HPDE6-E6E7 (cell line): ENCODE data around the gene ESRRA.

ENCODE experiments used
- DNase-seq: peaks from one replicate; pipeline ENCODE4 v3.0.0; 2011; ENCODE audit warnings: missing footprints; ENCODE audit errors: extremely low spot score

The ESRRA gene

DNA sequence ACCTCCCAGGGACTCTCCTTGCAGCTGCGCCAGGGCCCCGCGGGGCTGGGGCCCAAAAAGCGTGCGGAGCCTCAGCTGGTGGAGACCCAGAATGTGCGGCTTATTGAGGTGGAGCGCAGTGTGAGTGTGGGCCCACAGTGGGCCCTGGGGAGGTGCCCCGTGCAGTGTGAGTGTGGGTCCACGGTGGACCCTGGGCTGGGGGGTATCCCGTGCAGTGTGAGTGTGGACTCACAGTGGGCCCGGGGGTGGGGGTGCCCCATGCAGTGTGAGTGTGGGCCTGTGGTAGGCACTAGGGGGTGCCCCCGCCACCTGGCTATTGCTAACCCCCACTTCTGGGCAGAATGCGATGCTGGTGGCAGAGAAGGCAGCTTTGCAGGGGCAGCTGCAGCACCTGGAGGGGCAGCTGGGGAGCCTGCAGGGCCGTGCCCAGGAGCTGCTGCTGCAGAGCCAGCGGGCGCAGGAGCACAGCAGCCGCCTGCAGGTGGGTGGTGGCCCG lies 45.9 kb downstream of the ESRRA start:
- no peak for DNase-seq

DNA sequence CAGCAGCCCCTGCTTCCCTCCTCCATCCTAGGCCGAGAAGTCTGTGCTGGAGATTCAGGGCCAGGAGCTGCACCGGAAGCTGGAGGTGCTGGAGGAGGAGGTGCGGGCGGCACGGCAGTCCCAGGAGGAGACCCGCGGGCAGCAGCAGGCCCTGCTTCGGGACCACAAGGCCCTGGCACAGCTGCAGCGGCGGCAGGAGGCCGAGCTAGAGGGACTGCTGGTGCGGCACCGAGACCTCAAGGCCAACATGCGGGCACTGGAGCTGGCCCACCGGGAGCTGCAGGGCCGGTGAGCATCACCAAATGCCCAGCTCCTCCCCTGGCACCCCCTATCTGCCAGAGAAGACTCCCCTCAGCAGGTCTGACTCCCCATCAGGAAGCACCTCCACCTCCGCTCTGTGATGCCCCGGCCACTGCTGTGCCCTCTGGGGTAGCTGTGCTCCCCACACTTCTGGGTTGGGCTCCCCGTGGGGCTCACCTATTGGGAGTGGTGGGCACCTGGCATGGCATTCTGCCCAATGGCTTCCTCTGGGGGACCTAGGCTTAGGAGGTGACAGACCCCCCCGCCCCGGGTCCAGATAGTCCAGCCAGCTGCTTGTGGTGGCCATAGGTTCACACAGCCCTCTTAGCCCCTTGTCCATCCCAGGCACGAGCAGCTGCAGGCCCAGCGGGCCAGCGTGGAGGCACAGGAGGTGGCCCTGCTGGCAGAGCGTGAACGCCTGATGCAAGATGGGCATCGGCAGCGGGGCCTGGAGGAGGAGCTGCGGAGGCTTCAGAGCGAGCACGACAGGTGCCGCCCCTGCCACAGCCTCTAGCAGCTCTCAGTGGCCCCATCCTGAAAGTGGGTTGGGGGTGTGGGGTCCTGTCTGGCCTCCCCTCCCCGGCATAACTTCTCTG lies 47.0 kb downstream of the ESRRA start:
- DNase-seq: no peak

DNA sequence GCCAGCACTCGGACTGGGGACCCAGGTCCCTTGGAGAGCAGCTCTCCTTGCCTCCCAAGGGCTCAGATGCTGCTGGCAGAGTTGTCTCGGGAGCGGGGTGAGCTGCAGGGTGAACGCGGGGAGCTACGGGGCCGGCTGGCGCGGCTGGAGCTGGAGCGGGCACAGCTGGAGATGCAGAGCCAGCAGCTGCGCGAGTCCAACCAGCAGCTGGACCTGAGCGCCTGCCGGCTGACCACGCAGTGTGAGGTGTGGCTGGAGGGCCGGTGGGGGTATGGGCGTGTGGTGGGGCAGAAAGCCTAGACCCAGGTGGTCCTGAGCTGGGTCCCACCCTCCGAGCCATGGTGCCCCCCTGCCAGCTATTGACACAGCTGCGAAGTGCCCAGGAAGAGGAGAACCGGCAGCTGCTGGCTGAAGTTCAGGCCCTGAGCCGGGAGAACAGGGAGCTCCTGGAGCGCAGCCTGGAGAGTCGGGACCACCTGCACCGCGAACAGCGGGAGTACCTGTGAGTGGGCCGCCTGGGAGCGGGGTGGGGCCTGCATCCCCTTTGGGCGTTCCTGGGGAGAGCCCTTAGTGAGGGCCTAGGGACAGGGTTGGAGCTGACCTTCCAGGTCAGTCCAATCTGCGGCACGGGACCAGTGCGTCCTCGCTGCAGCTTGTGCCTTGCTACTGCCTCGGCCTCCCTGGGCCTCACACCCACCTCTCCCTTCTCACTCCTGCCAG lies 47.8 kb downstream of the ESRRA start:
- no peak for DNase-seq

DNA sequence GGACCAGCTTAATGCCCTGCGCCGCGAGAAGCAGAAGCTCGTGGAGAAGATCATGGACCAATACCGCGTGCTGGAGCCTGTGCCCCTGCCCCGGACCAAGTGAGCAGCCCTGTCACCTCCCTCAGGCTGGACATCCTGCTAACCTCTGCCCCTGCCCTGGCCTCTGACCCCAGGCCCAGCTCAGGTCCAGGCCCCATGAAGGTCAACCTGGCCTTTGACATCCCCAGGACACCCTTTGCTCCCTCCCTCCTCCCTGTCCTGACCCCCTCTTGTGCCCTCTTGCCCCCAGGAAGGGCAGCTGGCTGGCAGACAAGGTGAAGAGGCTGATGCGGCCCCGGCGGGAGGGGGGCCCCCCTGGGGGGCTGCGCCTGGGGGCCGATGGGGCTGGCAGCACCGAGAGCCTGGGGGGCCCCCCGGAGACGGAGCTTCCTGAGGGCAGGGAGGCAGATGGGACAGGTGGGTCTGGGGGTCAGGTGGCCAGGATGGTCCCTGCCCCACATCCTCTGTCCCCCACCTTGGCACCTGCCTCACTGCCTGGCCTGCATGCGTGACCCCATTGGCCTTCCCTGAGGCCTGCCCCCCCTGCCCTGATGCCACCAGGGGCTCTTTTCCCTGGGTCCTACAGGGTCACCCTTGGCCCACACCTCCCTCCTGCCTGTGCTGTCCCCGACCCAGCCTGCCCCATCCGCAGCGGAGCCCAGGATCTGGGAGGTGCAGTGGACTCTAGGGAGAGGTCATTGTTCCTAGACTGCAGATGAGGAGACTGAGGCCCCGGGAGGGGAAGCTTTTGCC lies 48.6 kb downstream of the ESRRA start:
- DNase-seq: no peak

DNA sequence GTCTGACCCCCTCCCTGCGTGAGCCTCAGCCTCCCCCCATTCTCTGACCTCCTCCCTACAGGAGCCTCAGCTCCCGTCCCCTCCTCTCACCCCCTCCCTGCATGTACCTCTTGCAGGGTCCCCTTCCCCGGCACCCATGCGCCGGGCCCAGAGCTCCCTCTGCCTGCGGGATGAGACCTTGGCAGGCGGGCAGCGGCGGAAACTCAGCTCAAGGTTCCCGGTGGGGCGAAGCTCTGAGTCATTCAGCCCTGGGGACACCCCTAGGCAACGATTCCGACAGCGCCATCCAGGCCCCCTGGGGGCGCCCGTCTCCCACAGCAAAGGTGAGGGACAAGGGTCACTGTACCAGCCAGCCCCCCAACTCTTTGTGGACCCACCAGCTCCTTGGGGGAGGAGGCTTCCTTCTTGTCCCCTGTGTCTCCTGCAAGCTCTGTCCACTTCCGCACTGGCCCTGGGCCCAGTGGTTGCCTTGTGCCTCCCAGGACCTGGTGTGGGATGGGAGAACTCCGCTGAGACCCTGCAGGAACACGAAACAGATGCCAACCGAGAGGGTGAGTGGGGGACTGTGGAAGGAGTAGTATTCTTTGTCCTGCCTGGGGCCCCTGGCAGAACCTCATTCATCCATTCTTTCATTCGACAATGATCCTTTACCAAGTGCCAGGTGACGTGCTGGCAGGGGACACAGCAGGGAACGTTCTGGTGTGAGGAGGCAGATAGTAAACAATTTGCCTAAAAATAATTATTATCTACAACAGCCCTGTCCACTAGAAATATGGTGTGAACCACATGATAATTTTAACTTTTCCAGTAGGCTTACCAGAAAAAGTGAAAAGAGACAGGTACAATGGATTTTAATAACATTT lies 50.0 kb downstream of the ESRRA start:
- DNase-seq: peak; percentile 89

DNA sequence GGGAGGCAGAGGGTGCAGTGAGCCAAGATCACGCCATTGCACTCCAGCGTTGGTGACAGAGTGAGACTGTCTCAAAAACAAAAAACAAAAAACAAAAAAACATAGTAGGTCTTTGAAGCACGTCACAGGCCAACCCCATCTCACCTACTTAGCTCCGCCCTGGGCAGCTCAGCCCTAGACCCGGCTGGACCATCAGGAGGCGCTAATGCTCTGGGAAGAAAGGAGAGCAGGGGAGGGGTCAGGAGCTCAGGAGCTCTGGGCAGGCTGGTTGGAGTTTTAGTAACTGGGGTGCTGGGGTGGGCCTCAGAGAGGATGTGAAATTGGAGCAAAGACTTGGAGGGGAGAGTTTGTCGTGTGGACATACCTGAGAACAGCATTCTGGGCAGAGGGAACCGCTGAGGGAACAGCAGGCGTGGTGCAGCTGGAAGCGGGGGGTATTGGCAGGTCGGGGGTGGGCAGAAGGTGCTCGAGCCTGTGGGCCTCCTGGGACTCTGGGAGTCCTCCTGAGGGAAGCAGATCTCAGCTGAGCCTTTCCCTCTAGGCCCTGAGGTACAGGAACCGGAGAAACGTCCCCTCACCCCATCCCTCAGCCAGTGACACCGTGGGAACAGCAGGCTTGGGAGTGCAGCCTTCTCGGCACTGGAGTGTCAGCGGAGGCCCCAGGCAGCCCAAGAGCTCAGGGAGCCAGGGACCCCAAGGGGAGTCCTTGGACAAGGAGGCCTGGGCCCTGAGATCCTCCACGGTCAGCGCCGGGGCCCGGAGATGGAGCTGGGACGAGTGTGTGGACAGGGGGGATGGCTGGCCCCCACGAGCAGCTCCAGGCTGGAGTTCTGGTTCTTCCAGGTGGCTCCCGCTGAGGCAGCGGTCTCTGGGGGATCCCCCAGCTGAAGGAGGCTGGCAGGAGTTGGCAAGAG lies 51.4 kb downstream of the ESRRA start:
- DNase-seq: no peak

DNA sequence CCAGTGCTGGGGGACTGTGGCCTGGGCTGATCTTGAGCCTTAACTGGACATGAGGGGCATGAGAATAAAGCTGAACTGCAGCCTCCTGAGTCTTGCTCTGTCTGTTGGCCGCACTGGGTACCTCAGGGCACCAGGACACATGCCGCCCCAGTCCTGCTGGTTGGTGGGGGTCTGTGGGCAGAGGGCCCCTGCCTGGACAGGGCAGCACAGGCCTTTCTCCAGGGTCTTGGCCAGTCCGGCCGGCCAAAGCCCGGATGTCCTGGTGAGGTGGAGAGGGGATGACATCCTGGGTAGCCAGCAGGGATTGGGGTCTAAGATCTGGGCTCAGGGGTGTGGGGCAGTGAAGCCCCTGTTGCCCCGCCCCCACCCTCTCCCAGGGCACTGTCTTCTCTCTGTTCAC lies 52.1 kb downstream of the ESRRA start:
- no peak for DNase-seq

DNA sequence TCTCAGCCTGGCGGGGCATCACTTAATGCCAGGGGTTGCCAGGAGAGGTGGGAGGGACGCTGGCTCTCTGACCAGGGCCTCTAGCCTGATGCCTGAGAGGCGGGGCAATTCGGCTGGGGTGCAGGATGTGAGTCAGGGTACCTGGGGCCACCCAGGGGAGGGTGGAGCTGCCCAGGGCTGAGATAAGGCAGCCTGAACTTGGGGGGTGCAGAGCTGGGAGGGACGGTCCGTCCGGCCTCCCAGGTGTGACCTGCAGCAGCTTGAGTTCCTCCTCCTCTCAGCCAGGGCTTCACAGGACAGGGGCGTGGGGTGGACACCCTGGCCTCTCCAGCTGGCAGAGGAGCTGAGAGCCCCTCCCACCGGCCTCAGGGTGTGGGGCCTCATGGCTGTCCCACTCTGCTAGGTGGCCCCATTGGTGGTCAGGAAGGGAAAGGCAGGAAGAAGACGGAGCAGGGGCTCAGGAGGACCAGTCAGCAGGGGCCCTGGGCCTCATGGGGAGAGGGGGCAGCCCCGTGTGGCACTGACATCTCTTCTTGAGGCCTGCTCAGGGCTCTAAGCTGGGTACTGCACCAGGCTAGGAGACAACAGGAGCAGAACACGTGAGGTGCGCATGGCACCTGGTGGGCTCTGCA lies 52.7 kb downstream of the ESRRA start:
- DNase-seq: peak; percentile 95

DNA sequence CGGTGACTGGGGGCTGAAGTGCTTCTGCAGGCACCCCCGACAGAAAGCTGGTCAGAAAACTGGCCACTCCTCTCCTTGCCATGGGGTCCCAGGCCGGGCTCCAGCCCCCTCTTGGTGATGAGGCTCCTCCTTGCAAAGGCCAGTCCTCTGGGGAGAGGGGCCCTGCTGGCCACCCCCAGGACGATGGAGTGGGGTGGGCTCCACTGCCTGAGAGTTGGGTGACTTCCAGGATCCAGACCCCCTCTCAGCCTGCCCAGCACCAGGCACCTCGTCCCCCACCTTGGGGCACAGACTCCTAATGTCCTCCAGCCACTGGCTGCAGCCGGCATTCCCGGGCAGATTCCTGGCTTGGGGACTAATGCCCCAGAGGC lies 53.2 kb downstream of the ESRRA start:
- DNase-seq: no peak

DNA sequence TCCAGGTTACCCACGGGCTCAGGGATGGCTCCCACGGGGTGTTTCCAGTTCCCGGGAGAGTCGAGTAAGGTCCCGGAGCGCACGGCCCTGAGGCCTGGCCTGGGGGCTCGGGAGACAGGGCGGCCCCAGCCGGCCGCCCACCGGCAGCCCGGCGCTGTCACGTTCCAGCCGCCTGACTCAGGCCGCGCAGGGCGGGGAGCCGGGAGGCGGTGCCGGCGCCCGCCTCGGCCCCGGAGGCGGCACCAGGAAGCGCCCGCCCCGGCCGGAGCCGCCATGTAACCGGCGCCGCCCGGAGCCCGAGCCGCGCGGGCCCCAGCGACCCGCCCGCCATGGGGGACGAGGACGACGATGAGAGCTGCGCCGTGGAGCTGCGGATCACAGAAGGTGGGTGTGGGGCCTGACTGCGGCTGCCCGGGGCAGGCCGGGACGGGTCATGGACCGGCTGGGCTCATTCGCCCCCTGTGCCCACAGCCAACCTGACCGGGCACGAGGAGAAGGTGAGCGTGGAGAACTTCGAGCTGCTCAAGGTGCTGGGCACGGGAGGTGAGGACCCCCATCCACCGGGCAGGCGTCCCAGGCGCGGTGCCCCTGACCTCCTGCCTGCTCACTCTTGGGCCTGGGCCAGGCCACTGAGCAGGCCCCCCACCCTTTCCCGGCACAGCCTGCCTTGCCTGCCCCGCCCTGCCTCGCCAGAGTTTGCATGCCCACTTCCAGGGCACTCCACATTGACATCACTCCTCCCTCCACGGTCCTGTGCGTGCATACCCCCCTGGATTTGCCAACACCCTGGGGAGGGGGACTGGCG lies 53.8 kb downstream of the ESRRA start, which contains the start of gene RPS6KA4:
RPS6KA4 (plus strand) TSS at position 256 of the 805 bp plus-strand sequence; CDS start at position 330, 74 bp downstream.
- peak; percentile 84 for DNase-seq

DNA sequence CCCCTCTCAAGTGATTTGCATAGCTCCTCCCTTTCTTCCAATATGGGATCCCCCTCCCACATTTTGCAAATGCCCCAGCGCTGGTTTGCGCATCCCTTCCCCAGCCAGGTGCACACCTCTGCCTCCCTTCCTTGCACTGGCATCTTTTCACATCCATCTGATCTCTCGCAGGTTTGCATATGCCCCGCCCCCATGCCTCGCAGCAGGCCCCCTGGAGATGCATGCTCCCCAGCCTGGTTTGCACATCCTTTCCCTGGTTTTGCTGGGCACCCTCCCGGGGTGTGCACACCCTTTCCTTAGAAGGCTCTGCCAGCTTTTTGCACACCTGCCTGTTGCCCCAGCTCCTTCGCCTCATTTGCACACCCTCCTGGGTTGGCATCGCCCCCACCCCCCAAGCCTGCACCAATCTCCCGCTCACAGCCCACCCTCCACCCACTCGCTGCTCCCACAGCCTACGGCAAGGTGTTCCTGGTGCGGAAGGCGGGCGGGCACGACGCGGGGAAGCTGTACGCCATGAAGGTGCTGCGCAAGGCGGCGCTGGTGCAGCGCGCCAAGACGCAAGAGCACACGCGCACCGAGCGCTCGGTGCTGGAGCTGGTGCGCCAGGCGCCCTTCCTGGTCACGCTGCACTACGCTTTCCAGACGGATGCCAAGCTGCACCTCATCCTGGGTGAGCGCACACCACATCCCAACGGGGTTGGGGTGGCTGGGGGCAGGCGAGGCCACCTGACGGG lies 54.6 kb downstream of the ESRRA start:
- no peak for DNase-seq

DNA sequence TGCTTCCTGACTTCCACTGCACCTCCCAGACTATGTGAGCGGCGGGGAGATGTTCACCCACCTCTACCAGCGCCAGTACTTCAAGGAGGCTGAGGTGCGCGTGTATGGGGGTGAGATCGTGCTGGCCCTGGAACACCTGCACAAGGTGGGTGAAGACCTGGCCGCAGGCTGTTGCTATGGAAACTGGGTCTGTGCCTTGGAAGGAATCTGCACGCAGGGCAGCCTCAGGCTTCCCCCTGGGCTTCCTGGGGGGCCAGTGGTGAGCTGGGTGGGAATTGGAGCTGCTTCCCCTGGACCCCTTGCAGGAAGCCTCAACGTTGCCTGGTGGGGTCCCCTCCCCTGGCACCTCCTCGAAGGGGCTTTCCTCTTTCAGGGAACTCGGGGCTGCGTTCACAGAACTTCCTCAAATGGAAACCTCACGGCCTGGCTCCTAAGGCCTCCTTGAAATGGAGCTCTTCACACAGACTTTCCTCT lies 55.2 kb downstream of the ESRRA start:
- DNase-seq: no peak

DNA sequence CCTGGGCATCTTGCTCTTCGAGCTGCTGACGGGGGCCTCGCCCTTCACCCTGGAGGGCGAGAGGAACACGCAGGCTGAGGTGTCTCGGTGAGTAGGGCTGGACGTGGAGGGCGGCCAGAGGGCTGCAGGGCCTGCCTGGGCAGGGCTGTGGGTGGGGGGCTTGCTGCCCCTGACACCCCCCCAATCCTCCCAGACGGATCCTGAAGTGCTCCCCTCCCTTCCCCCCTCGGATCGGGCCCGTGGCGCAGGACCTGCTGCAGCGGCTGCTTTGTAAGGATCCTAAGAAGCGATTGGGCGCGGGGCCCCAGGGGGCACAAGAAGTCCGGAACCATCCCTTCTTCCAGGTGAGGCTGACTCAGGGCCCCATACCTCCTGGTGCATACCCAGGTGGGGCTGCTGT lies 56.3 kb downstream of the ESRRA start:
- DNase-seq: no peak

DNA sequence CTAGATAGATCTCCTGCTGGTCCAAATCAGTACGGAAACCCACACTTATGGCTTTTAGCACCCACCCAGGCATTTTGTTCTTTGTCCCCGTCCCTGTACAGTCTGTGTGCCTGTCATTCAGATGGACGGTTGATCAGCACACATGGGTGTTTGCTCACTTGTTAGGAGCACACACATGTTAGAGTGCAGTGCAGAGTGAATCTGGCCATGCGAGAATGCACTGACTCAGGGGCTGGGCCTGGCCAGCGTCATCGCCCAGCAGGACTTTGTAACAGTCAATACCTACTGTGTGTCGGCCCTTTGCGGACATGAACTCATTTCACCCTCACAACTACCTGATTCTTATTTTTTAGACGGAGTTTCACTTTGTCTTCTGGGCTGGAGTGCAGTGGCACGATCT lies 57.0 kb downstream of the ESRRA start:
- no peak for DNase-seq

DNA sequence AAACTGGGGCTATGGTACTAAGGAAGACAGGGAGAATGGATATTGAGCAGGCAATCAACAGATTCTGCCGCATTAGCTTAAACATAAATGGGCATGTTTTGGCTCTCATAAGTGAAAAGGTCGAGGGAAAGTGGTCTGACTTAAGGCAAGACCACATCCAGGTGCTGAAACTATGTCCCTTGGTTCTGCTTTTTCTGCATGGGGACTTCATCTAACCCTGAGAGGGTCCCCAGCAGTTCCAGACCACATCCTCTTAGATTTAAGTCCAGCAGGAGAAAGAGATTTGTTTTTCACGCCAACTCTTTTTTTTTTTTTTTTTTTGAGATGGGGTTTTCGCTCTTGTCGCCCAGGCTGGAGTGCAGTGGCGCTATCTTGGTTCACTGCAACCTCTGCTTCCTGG lies 59.1 kb downstream of the ESRRA start:
- DNase-seq: no peak

DNA sequence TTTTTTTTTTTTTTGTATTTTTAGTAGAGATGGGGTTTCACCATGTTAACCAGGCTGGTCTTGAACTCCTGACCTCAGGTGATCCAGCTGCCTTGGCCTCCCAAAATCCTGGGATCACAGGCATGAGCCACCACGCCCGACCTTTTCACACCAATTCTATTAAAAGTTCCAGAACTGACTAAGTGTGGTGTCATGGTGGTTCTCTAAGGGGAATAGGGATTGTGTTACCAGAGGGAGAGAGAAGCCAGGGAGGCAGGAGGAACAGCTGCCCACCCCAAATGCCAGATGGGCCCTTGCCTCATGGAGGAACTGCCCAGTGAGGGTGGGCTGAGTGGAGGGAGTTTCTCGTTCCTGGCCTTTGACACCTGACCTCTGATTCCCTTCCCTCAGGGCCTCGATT lies 59.6 kb downstream of the ESRRA start:
- no peak for DNase-seq
